ENCODE measurements around the gene ITK. TPM values are rescaled to one million over a fixed set of nuclear protein-coding genes. Genes with fewer than 3 reads are reported as not detected.

The ITK gene
- polyA plus RNA-seq, 3 donors: 0.22 to 0.49 (median 0.33) TPM

DNA sequence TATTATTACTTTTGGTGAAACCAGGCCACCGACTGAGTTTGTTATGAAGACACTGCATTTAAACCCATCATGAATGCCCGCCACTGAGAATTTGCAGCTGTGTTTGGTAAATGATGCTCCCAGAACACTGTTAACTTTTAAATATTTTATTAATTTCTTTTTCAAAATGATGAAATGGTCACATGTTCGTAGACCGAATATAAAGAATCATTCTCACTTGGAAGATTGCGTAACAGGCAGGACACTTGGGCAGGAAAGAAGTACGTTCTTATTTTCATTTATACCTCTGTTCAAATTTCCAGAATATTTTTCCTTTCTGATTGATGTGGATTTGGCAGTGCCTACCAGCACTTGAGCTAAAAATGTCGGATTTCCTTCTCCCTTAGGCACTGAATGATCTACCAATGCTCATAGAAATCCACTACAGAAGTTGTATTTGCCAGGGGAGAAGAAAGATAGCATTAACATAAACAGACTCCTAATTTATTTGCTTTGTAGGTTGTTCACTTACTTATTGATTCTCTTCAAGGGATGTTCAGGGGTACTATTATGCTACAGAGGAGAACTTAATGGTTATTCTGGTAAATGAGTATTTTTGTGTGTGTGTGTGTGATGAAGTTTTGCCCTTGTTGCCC lies 99.1 kb downstream of the ITK start:
- no peak for DNase-seq

- DNase-seq: no peak
These were observed 100.3 kb downstream of the ITK start for GRCh38 chr5:157280927-157281326.

DNA sequence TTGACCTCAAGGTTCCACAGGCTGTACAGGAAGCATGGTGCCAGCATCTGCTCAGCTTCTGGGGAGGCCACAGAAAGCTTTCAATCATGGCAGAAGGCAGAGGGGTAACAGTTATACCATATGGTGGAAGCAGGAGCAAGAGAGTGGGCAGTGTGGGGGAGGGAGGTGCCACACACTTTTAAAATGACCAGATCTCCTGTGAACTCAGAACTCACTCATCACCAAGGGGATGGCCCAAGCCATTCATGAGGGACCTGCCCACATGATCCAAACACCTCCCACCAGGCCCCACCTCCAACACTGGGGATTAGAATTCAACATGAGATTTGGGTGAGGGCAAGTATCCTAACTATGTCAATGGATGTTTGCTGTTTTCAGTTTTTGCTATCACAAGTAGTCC lies 101.5 kb downstream of the ITK start:
- DNase-seq: no peak

- DNase-seq: no peak
These were observed 102.8 kb downstream of the ITK start for GRCh38 chr5:157283434-157283833.

GRCh38 chr5:157284458-157285212 lies 104.0 kb downstream of the ITK start:
- DNase-seq: no peak

DNA sequence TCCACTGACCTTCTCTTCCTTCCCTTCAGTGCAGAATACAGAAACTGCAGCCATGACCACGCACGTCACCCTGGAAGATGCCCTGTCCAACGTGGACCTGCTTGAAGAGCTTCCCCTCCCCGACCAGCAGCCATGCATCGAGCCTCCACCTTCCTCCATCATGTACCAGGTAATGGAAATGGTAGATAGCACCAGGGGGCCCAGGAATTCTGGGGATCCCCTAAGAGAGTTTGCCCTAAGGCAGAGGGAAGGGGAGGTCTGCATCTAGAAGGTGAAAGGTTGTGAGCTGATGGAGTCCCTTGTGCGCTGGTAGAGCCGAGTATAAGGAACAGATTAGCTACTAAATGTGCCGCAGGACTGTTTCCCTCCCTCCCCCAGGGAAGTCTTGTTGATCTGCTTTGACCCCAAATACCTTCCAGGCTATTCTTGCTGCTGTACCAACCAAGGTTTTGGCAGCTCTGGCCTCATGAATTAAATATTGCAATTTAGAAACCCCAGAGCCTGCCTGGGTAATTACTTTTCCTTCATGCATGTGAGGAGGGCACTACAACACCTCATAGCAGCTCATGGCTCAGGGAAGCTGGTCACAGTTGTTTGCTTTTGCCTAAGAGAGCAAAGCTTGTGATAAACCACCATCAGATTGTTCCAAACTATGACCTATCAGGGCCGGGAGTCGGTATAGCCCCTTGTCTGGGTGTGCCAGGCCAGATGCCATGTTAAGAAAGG lies 104.8 kb downstream of the ITK start:
- no peak for DNase-seq

GRCh38 chr5:157286761-157287211 lies 106.1 kb downstream of the ITK start:
- no peak for DNase-seq

- no peak for DNase-seq
These were observed 107.9 kb downstream of the ITK start for GRCh38 chr5:157288405-157289163.

- DNase-seq: no peak
These were observed 108.7 kb downstream of the ITK start for GRCh38 chr5:157289164-157289819.

- no peak for DNase-seq
These were observed 109.7 kb downstream of the ITK start for GRCh38 chr5:157290156-157290980.

- peak; percentile 65 for DNase-seq
These were observed 110.5 kb downstream of the ITK start for GRCh38 chr5:157290981-157291711.

DNA sequence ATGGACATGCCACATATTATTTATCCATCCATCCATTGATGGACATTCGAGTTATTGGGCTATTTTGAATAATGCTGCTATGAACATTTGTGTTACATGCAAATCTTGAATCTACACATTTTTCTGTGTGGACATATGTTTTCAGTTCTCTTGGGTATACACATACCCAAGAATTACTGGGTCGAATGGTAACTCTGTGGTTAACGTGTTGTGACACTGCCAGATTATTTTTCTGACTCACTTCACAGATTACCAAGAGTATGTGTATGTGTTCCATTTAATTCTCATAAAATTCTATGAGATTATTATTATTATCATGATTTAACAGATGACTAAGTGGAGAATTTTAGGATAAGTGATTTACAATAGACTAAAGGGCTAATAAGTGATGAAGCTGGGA lies 112.0 kb downstream of the ITK start:
- DNase-seq: no peak

DNA sequence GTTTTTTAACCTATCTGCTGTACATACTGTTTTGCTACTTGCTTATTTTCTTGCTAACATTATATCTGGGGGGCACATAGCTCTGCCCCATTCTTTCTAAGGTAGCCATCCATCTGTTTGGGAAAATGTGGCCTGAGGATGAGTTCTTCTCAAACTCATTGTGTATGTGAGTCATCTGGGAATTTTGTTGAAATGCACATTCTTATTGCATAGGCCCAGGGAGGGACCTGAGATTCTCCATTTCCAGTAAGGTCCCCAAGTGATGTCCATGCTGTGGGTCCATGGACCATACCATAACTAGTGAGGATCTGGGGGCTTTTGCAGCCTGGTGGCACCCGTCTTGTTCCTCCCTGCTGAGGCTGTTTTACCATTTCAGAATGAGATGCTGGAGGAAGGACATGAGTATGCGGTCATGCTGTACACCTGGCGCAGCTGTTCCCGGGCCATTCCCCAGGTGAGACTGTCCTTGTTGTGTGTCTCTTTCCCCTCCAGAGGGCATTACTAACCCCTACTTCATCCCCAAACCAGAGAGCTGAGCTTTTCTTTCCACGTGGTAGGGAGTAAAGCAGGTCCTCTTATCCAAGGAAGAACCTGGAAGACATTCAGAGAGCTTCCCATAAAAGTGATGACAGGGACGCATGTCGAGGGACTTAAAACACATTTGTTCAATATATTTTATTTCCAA lies 113.9 kb downstream of the ITK start:
- DNase-seq: no peak

DNA sequence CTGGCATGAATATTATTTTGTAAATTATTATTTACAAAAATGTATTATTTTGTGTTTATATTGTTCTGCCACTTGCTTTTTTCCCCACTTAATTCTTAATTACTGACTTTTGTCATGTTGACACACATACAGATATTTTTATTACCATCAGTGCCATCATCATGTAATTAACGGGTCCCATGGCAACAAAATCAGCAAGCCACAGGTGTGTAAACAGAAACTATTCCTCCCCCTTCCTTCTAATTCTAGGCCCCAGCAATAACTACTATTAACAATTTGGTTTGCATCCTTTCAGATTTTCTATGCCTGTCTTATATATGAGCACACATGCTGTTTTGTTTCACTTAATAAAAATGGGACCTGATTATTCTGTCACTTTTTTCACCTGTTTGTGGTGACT lies 114.6 kb downstream of the ITK start:
- DNase-seq: no peak

GRCh38 chr5:157300564-157300963 lies 119.9 kb downstream of the ITK start:
- DNase-seq: no peak

DNA sequence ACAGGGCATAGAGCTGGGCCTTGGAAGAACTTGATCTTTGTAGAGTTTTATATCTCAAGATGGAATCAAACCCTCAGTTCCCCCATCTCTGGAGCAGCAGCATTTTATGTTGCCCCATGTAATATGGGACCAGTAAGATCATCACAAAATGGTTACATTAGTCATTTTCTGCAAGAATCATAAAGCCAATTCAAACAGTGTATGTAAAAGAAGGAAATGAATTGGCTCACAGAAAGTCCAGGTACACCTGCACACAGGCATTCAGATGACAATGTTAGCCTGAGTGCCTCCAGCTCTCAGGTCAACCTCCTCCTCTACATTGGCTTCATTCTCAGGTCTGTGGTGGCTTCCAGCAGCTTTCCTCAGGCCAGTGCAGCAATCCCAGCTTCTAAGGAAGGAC lies 120.4 kb downstream of the ITK start:
- DNase-seq: no peak

DNA sequence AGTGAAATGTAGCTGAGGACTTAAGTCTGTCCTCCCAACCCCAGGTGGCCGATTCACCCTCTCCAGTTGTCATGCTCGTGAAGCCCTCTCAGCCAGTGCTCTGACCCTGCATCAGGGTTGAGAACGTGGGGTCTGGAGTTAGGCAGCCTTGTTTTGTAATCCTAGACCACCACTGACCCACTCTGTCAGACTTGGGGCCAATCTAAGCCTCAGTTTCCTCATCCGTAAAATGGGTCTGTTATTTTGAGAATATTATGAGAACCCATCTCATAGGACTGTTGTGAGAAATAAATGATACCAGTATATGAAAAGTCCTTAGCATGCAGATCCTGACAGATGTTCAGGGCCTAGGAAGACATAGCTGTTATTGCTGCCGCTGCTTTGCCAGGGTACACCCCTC lies 122.4 kb downstream of the ITK start:
- no peak for DNase-seq

DNA sequence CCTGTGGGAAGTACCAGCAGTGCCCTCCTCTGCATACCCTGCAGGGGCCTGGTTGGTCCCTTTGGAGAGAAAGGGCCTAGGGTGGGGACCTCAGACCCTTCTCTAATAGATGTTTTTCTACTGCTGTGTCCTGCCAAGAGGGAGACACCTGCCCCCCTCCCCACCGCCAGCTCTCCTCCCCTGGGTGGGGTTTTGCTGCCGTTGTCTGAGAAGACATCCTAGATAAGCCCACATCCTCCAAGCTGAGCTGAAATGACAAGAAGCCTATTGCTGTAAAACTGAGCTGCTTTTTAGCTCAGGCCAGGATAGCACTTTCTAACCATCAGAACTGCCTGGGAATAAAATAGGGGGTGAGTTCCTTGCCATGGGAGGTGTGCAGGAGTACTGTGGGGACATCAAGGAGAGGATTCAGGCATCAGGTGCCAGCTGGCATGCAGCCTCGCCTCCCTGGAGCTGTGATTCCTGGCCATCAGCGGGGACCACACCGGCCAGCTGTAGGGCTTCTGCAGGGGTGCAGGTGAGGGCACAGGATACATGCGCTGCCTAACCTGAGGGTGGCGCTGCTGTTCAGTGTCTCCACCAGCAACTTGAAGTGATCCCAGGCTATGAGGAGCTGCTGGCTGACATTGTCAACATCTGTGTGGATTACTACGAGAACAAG lies 123.2 kb downstream of the ITK start:
- no peak for DNase-seq
